Testis (tissue), 2 donors: ENCODE data around the gene ABTB1.

ENCODE experiments used
- CTCF ChIP-seq, 3 experiments: fragments of 450-650 bp in 2 of 3; fragments of 200-600 bp in 1 of 3; sonication (generic) in 1 of 3; IDR thresholded peaks; one replicate each; pipeline ENCODE4 v1.5.1; 2016 to 2019; ENCODE audit warnings: antibody characterized with exemption in 3 of 3, mild to moderate bottlenecking in 2 of 3, moderate library complexity in 1 of 3
- POLR2A ChIP-seq: fragments of 450-650 bp; IDR thresholded peaks from one replicate; pipeline ENCODE4 v1.6.1; 2017; ENCODE audit warnings: antibody characterized with exemption, mild to moderate bottlenecking, moderate library complexity

GRCh38 chr3:127665165-127665564 lies 7.6 kb upstream of the ABTB1 start:
- TF ChIP-seq CTCF (IDR thresholded peaks at IDR 0.05) = no peak
- TF ChIP-seq POLR2A = no peak
